Measurements from ENCODE around the gene GFAP.

DNA sequence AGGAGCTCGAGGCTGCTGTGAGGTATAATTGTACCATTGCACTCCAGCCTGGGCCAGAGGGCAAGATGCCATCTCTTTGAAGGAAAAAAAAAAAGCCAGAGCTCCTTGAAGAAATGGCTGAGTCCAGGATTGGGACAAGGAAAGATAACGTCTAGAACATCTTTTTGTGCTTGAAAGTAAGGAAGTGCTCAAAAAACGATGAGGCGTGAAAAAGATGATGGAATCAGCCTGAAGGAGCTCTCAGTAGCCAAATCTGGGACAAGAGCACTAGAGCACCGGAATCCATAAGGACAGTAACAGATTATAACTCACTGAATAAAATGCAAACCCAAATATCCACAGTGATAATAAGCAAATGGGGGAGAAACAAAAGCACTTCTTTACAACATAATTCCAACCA is 38.2 kb downstream of the GFAP start:
- TF ChIP-seq, protein P1, sequence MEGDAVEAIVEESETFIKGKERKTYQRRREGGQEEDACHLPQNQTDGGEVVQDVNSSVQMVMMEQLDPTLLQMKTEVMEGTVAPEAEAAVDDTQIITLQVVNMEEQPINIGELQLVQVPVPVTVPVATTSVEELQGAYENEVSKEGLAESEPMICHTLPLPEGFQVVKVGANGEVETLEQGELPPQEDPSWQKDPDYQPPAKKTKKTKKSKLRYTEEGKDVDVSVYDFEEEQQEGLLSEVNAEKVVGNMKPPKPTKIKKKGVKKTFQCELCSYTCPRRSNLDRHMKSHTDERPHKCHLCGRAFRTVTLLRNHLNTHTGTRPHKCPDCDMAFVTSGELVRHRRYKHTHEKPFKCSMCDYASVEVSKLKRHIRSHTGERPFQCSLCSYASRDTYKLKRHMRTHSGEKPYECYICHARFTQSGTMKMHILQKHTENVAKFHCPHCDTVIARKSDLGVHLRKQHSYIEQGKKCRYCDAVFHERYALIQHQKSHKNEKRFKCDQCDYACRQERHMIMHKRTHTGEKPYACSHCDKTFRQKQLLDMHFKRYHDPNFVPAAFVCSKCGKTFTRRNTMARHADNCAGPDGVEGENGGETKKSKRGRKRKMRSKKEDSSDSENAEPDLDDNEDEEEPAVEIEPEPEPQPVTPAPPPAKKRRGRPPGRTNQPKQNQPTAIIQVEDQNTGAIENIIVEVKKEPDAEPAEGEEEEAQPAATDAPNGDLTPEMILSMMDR (conservative IDR thresholded peaks at IDR 0.05; ENCODE audit: low read length), result no peak
- no peak for TF ChIP-seq EZH2phosphoT487 (IDR thresholded peaks at IDR 0.05; ENCODE audit: borderline replicate concordance)

All from Loucy (cell line).